ENCODE results near the gene NRK. TPM values are rescaled to one million over a fixed set of nuclear protein-coding genes. Genes with fewer than 3 reads are reported as not detected.
"Not testable (repeated sequence)": the region's sequence is repeated elsewhere in the genome, so short reads cannot be mapped to it uniquely, and the experiment has no call there.

The NRK gene, protein sequence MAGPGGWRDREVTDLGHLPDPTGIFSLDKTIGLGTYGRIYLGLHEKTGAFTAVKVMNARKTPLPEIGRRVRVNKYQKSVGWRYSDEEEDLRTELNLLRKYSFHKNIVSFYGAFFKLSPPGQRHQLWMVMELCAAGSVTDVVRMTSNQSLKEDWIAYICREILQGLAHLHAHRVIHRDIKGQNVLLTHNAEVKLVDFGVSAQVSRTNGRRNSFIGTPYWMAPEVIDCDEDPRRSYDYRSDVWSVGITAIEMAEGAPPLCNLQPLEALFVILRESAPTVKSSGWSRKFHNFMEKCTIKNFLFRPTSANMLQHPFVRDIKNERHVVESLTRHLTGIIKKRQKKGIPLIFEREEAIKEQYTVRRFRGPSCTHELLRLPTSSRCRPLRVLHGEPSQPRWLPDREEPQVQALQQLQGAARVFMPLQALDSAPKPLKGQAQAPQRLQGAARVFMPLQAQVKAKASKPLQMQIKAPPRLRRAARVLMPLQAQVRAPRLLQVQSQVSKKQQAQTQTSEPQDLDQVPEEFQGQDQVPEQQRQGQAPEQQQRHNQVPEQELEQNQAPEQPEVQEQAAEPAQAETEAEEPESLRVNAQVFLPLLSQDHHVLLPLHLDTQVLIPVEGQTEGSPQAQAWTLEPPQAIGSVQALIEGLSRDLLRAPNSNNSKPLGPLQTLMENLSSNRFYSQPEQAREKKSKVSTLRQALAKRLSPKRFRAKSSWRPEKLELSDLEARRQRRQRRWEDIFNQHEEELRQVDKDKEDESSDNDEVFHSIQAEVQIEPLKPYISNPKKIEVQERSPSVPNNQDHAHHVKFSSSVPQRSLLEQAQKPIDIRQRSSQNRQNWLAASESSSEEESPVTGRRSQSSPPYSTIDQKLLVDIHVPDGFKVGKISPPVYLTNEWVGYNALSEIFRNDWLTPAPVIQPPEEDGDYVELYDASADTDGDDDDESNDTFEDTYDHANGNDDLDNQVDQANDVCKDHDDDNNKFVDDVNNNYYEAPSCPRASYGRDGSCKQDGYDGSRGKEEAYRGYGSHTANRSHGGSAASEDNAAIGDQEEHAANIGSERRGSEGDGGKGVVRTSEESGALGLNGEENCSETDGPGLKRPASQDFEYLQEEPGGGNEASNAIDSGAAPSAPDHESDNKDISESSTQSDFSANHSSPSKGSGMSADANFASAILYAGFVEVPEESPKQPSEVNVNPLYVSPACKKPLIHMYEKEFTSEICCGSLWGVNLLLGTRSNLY (N-terminal part only)
- not detected in 2 replicates for total RNA-seq (2014; rRNA removed; shearing (Covaris generic); ENCODE audit: low replicate concordance)

DNA sequence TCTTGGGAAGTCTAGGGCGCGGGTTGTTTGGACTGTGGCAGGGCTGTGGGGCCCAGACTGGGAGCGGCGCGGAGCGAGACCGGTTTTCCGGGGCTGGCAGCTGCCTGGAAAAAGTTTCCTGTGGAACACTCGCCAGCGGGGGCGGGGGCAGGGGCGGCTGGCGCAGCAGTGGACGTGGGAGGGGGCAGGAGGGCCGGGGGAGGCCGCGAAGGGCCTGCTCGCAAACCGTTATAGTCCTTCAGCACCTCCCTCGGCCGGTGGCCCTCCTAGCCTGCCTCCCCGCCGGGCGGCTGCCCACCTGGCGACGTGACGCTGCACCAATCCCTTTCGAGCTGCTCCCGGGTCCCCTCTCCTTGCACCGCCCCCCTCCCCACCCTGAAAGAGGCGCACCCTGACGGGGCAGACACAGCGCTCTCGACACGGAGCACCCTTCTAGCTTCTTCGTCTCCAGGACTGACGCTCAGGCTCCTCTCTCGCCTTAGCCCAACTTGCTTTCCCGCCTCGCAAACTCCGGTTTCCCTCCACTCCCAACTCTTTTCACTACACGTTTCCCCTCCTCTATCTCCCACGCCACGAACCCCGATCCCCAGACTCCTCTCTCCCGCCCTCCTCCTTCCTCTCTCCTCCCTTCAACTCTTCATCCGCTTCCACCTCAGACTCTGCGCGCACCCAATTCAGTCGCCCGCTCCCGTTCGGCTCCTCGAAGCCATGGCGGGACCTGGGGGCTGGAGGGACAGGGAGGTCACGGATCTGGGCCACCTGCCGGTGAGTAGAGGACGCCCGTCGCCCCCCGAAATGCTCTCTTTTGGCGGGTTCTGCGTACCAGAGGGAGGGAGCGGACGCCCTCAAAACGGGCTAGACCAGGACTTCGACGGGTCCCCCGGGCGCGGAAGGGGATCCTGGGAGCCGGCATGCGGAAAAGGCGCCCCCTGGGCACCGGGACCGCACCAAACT is at the start of gene NRK:
Gene NRK (plus strand): TSS at position 402 of the 954 bp plus-strand sequence. CDS start 307 bp downstream, at position 709.
- H3K9me3 ChIP-seq: no peaks in the 10 kb centered on the region
- peaks cover 3% of the 10 kb centered on the region for H3K27me3 ChIP-seq
- H3K4me3 ChIP-seq: no peak within 1 kb of the TSS
- DNase-seq: no peak
- no peaks in the 10 kb centered on the region for H3K36me3 ChIP-seq

DNA sequence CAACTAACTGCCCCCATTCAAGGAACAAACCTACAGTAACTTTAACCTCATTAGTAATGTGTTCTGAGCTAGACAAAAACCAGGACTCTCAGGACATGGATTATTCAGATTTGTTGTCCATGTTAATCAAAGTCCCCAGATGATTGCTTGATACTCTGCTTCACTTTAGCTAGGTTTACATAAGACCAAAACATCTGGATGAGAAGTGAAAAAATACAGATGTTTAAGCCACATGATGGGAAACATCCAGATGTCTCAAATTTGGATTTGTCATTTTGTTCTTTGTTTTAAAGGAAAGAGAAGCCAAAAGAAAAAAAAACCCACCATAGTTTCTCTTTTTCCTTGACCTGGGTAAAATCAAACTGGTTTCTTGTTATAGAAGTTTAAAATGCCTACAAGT is 48.5 kb upstream of the NRK start:
- no peak for DNase-seq
- Histone ChIP-seq H3K27me3 (no peaks in the 10 kb centered on the region), H3K36me3 (no peaks in the 10 kb centered on the region), H3K9me3 (no peaks in the 10 kb centered on the region), H3K4me3 (no peak overlapping the region)

DNA sequence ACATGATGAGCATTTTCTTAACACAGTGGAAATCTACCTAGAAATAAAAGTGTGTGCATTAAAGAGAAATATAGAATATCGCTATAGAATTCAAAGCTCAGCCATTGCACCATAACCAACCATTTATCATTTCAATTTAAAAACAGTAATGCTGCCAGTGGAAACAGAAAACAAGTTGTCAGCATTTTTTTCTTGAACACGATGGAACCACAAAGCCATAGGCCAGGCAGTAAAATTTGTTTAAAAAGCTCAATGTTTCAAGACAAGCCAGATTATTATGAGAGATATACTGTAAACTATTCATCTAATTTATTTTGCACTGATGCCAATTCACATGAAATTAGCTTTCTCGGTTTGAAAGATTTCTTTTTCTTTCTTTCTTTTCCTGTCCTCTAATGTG is 46.7 kb upstream of the NRK start:
- Histone ChIP-seq H3K9me3 (no peaks in the 10 kb centered on the region), H3K36me3 (no peaks in the 10 kb centered on the region), H3K4me3 (no peak overlapping the region), H3K27me3 (no peaks in the 10 kb centered on the region)
- DNase-seq: no peak

DNA sequence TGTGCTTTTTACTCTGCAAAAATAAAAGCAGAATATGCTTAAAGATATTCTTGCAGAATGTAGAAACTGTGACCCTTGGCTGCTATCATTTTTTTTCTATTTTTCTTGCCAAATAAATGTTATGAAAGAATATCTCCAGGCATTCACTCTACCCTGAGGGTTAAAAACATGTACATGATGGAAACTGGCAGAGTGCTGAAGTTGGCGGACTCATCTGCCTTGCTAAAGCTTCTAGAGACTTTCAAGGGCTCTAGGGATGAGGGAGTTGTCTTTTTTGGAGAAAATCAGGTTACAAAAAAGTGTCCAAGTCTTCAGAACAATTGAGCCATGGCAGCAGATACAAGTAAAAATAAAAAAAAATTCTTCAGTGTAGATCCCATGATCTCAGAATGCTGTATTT is 40.5 kb upstream of the NRK start:
- H3K27me3 ChIP-seq: no peaks in the 10 kb centered on the region
- no peak for DNase-seq
- H3K36me3 ChIP-seq: no peaks in the 10 kb centered on the region
- no peaks in the 10 kb centered on the region for H3K9me3 ChIP-seq
- no peak overlapping the region for H3K4me3 ChIP-seq

DNA sequence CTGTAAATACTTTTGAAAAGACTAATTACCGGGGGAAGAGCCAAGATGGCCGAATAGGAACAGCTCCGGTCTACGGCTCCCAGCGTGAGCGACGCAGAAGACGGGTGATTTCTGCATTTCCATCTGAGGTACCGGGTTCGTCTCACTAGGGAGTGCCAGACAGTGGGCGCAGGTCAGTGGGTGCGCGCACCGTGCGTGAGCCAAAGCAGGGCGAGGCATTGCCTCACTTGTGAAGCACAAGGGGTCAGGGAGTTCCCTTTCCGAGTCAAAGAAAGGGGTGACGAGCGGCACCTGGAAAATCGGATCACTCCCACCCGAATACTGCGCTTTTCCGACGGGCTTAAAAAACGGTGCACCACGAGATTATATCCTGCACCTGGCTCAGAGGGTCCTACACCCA is 25.5 kb upstream of the NRK start:
- not testable (repeated sequence) for H3K36me3 ChIP-seq, H3K27me3 ChIP-seq, H3K9me3 ChIP-seq, DNase-seq
- peak overlapping the region; percentile 36 for H3K4me3 ChIP-seq

DNA sequence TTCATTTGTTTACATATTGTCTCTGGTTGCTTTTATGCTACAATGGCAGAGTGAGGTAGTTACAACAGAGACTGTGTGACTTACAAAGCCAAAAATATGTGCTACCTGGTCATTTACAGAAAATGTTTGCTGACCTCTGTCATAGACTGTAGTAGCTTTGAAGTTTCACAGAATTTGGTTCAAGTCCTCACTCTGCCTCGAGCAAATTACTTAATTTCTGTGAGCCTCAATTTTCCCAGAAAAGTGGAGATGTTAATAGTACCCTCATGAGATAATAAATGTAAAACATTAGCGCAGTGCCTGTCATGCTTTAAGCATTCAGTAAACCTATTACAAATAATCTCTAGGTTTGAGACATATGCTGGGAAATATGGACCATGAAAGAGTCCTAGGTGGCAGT is 18.4 kb upstream of the NRK start:
- no peak overlapping the region for H3K4me3 ChIP-seq
- H3K27me3 ChIP-seq: no peaks in the 10 kb centered on the region
- H3K36me3 ChIP-seq: no peaks in the 10 kb centered on the region
- no peak for DNase-seq
- H3K9me3 ChIP-seq: no peaks in the 10 kb centered on the region

DNA sequence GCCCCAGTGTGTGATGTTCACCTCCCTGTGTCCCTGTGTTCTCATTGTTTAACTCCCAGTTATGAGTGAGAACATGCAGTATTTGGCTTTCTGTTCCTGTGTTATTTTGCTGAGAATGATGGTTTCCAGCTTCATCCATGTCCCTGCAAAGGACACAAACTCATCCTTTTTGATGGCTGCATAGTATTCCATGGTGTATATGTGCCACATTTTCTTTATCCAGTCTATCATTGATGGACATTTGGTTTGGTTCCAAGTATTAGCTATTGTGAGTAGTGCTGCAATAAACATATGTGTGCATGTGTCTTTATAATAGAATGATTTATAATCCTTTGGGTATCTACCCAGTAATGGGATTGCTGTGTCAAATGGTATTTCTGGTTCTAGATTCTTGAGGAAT is 16.7 kb upstream of the NRK start:
- H3K27me3 ChIP-seq, H3K9me3 ChIP-seq, H3K4me3 ChIP-seq, H3K36me3 ChIP-seq, DNase-seq: not testable (repeated sequence)

DNA sequence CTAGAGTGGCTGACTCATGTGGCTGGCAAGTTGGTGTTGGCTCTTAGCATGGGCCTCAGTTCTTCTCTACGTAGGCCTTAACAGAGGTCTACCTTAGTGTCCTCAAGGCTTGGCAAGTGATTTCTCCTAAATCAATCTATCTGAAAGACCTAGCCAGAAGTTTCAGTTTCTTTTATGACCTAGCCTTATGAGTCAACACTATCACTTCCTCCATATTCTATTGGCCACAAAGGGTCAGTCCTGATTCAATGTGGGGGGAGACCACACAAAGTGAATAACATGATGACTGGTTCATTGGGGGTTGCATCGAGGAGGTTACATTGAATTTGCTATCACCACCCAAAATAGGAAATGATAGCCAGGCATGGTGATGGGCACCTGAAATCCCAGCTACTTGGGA is 5.8 kb upstream of the NRK start:
- H3K27me3 ChIP-seq: no peaks in the 10 kb centered on the region
- no peak for DNase-seq
- no peaks in the 10 kb centered on the region for H3K36me3 ChIP-seq
- no peaks in the 10 kb centered on the region for H3K9me3 ChIP-seq
- no peak overlapping the region for H3K4me3 ChIP-seq

DNA sequence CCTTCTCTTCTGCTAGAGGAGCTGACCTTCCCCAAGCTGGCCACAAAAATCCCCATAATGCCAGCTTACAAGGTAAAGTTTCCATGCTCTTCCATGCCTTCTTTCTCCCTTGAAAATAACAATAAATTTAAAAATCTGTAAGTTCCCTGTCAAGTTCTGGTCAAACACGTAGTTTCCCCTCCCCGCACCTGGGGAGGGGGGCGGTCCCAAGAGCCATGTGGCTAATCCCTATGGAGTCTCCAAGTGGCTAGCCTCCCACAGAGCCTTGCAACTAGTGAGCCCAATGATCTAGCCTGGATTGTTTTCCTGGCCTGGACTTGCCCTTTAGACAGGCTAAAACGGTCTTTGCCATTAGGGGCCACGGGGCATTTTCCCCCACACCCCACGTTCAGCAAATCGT is 2.1 kb upstream of the NRK start:
- Histone ChIP-seq H3K4me3 (no peak overlapping the region), H3K9me3 (no peaks in the 10 kb centered on the region), H3K36me3 (no peaks in the 10 kb centered on the region), H3K27me3 (peaks cover 3% of the 10 kb centered on the region)
- no peak for DNase-seq

DNA sequence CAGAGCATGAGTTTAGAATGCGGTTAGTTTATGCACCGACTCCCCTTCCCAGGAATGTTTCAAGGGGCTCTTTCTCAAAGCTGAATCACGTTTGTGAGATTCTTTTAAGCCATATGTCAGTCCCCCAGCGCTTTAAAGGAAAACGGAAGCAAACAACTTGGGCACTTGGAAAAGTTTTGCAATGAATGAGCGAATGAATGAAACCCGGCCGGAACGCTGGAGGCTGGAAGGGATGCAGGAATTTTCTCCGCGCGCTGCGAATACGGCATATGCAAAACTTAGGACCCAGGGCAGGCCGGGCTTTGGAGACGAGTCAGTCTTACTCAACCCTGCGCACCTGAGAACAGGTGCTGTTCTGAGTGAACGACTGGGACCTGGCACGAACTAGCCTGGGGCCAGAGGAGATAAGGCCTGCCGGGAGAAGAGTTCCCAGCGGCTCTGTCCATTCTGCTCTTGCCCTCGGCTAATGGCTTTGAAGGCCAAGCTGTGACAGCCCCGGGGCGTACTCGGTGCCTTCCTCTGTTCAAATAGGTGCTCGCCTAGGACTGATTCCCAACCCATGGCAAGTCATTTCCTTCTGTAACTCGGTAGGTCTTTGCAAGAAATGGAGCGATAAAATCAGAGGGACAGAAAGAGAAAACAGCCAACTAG is 743 bp upstream of the NRK start:
- no peaks in the 10 kb centered on the region for H3K9me3 ChIP-seq
- H3K4me3 ChIP-seq: no peak overlapping the region
- H3K36me3 ChIP-seq: no peaks in the 10 kb centered on the region
- DNase-seq: no peak
- peaks cover 3% of the 10 kb centered on the region for H3K27me3 ChIP-seq

DNA sequence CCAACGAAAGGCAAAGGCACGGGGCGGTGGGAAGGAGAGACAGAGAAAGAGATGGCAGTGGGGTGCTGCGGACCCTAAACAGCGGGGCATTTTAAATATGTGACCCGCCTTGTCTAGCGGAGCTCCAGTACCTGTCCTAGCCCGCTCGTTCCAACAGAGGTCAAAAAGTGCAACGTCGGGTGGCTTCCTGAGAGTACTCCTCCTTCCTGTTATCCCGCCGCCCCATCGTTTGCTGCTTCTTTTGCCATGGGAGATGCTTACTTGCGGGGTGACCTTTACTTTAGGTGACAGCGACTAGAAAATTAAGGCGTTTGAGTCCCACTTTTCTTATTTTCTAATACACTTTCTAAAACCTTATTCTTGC is 735 bp downstream of the NRK start:
- Histone ChIP-seq H3K9me3 (no peaks in the 10 kb centered on the region), H3K36me3 (no peaks in the 10 kb centered on the region), H3K4me3 (no peak overlapping the region), H3K27me3 (peaks cover 3% of the 10 kb centered on the region)
- DNase-seq: no peak

DNA sequence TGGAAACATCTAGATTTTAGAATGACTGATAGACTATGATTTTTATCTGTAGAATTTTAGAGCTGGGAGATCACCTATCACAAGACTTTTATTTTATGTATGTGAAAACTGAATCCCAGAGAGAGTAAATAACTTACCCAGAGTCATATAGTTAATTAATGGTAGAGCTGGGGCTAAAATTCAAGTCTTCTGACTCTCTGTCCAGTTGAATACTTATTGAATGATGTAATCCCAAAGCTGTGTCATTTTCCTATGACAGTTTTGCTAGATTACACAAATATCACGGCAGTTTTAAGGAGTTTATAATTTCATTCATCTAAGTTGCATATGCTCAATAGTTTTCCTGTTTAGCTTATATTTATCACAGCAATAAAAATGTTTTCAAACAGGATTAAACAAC is 6.7 kb downstream of the NRK start:
- Histone ChIP-seq H3K4me3 (no peak overlapping the region), H3K9me3 (no peaks in the 10 kb centered on the region), H3K36me3 (no peaks in the 10 kb centered on the region), H3K27me3 (no peaks in the 10 kb centered on the region)
- no peak for DNase-seq

DNA sequence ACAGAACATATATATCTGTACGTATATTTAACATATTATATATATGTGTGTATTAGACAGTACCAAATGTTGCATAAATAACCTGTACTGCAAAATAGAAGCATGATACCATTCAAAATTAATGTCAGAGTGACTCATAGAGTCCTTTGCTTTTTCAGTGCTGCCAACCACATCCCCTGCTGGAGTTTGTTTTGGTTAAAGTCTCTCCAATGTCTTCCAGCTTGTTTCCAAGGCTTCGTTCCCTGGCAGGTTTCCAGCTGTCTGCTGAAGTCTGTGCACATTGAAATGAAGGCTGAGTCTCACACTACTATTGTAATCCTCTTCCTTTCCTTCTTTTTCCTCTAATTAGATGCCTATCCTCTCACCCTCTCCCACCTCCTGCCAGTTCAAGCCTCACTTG is 14.9 kb downstream of the NRK start:
- no peaks in the 10 kb centered on the region for H3K27me3 ChIP-seq
- H3K4me3 ChIP-seq: no peak overlapping the region
- no peaks in the 10 kb centered on the region for H3K9me3 ChIP-seq
- H3K36me3 ChIP-seq: no peaks in the 10 kb centered on the region
- peak; percentile 80 for DNase-seq

DNA sequence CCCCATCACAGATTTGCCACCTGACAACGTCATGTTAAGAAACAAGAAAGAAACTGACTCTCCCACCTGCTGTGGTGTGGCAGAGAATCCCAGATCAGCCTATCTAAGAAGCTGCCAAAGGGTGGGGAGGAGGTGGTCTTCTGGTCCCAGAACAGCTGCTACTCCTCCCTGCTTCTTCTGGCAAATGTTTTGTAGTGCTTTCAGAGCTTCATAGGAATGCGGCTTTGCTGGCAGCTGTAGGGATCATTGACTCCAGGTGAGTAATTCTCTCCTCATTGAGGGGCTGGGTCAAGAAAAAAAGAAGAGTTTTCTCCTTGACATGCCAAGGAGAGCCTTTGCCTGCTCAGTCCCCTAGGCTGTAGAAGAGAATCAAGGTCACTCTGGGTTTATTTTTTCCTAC is 23.3 kb downstream of the NRK start:
- H3K4me3 ChIP-seq: no peak overlapping the region
- no peaks in the 10 kb centered on the region for H3K27me3 ChIP-seq
- DNase-seq: no peak
- H3K36me3 ChIP-seq: no peaks in the 10 kb centered on the region
- H3K9me3 ChIP-seq: no peaks in the 10 kb centered on the region

DNA sequence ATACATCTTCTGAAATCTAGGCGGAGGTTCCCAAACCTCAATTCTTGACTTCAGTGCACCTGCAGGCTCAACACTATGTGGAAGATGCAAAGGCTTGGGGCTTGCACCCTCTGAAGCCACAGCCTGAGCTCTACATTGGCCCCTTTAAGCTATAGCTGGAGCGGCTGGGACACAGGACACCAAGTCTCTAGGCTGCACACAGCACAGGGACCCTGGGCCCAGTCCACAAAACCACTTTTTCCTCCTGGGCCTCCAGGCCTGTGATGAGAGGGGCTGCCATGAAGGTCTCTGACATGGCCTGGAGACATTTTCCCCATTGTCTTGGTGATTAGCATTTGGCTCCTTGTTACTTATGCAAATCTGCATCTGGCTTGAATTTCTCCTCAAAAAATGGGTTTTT is 27.8 kb downstream of the NRK start:
- DNase-seq, H3K4me3 ChIP-seq, H3K36me3 ChIP-seq, H3K9me3 ChIP-seq, H3K27me3 ChIP-seq: not testable (repeated sequence)

DNA sequence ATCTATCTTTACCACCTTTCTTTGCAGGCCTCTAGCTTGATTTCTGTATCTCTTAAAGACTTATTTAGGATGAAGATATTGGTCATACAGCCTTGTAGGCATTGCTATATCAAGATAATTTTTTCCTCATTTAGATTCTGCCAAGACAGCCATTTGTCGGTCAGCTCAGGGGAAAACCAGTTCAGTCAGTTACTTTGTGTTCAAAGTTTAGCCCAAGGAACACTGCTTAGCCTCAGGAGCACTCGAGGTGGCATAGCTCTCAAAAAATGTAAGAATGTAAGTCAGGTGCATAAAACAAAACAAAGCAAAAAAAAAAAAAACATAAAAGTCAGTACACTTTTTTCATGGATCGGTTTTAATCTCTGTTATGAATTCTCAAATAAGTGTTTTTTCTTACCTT is 43.4 kb downstream of the NRK start:
- H3K9me3 ChIP-seq: no peaks in the 10 kb centered on the region
- H3K36me3 ChIP-seq: no peaks in the 10 kb centered on the region
- DNase-seq: no peak
- no peaks in the 10 kb centered on the region for H3K27me3 ChIP-seq
- no peak overlapping the region for H3K4me3 ChIP-seq
